Left forelimb (tissue), 1 donor: ENCODE results near the gene RPS6KA2.

Experiments
- DNase-seq: peaks from one replicate; pipeline ENCODE4 v3.0.0-alpha.2; 2018; ENCODE audit warnings: low spot score

The RPS6KA2 gene

DNA sequence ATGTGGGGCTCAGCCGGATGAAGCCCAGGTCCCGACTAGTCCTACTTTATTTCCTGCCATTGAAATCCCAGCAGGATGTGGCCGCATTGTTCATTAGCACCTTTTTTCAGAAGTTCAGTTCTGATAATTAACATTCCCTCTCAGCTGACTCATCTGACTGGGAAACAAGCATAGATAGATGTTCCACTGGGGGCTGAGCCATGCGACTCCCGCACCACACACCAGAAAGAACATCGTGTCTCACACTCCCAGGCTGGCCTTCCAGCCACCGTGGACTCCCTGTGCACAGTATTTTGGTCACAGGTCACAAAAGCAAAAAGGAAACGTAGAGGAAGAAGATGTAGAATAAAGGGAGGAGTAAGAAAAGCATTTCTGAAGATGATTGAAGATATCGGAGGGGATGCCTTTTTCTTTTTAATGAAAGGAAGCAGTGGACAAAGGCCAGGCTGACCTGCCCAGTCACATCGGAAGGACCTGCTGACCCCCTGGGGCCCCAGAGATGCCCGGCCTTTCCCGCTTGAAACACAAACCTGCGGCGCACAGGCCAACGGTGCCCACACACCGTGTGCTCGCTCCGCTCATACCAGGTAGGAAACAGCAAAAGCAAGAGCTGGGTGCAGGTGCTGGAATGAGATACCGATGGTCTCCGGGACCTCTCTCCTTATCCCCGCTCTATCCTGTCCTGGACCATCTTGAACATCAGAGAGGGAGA, 11.8 kb downstream of the RPS6KA2 start:
- no peak for DNase-seq

DNA sequence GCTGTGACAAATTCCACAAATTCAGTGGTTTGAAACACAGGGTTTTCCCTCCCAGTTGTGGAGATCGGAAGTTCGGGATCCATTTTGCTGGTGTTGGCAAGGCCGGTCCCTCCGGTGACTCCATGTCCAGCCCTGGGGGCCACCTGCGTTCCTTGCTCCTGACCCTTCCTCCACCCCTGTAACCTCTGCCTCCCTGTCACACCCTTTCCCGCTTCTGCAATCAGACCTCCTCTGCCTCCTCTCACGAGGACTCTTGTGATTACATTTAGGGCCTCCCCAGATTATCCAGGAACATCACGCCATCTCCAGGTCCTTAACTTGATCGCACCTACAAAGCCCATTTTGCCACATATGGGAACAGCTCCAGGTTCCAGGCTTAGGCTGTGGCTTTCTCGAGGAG, 12.5 kb downstream of the RPS6KA2 start:
- no peak for DNase-seq

DNA sequence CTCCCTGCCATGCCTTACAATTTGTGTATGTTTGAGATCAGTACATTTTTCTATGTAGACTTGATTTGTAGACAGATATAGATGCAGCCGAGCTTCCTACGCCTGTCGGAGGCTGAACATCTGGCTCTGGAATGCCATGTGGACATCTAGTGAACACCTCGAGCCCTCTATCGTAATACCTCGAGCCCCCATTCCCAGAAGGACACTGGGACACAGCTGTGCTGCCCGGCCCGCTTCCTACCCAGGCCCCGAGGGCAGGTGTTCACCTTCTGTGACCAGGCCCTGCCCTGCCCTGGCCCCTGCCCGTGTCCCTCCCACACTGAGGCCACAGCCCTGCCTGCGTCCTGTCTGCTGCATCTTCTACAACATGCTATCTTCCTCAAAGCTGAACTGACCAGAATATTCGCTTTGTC, 12.9 kb downstream of the RPS6KA2 start:
- no peak for DNase-seq

DNA sequence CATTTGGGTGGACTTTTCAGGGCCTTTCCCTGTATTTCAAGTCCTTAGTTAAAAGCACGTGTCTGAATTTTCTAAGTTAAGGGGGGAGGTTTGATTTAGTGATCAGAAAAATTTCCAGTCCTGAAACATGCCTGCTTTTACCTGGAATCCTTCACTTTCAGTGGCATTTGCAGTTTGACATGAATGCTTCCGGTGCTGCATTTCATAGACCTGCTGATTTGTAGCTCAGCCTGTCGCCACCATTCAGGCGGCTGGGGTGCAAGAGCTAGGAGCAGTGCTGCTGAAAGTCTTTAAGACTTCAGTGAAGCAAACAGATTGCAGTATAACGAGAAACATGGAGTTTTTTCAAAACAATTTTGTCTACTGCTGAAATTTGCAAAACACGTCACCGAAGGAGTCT, 14.0 kb downstream of the RPS6KA2 start:
- no peak for DNase-seq

GRCh38 chr6:166612471-166612881, 14.6 kb downstream of the RPS6KA2 start:
- DNase-seq = no peak

GRCh38 chr6:166611631-166612030, 15.4 kb downstream of the RPS6KA2 start:
- DNase-seq = no peak

GRCh38 chr6:166610069-166610468, 17.0 kb downstream of the RPS6KA2 start:
- DNase-seq = no peak

DNA sequence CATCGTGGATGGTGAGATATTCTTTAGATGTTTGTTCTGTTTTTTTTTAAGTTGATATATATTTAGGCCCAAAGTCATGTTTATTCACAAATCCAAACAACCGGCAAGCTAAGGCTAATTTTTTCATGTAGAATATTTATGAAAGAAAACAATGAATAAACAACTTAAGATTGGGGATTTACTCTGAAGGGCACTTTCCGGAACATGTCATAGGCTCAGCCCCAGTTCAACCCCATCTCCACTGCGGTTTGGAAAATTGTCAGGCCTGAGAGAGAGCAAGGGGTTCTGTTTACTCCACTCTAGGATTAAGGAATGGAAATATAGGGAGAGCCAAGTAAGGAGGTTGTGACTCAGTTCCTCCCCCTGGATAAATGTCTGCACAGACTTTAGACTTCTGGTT, 18.3 kb downstream of the RPS6KA2 start:
- no peak for DNase-seq

GRCh38 chr6:166605752-166606151, 21.3 kb downstream of the RPS6KA2 start:
- DNase-seq = no peak

GRCh38 chr6:166604911-166605310, 22.1 kb downstream of the RPS6KA2 start:
- no peak for DNase-seq

GRCh38 chr6:166604328-166604727, 22.7 kb downstream of the RPS6KA2 start:
- DNase-seq = no peak

- DNase-seq = no peak
Measured at GRCh38 chr6:166603043-166603690, 23.9 kb downstream of the RPS6KA2 start.

DNA sequence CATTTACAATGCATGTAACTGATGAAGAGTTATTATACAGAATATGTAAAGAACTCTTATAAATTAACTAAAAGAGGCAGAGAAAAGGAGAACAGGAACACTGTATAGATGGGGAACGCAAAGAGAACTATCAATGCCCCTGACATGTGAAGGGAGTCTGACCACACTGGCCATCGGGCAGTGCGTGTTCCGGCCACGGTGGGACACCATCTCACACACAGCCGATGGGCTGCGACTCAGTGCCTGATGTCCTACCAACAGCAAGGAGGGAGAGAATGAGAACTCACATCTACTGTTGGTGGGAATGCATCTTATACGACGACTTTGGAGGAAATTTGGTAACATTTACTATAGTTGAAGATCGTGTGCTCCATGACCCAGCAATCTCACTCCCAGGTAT, 25.1 kb downstream of the RPS6KA2 start:
- no peak for DNase-seq

- DNase-seq = no peak
Measured at GRCh38 chr6:166600931-166601330, 26.1 kb downstream of the RPS6KA2 start.

GRCh38 chr6:166599205-166599604, 27.8 kb downstream of the RPS6KA2 start:
- no peak for DNase-seq

DNA sequence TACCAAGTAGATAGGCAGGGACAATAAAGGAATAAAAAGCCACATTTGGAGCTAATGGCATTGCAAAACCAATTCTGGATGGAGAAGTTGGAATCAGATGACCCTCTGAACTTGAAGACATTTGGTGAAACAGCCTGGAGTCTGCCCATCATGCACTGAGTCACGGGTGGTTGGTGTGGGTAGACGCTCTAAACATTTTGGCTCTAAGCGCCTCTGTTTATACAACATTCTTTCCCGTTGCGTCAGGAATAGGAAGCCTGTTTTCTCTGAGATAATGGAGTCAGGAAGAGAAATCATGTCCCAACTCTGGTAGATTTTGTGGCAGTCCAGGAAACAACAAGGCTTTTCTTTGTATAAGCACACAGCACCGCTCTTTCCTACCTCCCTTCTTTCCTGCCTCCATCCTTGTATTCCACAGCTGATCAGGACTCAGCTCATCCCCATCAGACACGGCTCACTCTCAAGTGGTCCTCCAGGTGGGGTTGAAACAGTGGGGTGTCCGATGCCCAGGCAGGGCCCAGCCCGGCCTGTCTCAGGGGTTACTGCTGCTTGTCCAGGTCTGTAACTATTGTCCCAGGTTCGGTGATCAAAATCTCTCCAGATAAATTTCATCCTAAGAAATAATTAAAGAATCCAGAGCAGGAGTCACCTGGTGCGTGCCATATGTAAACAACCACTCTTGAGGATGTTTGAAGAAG, 28.5 kb downstream of the RPS6KA2 start:
- no peak for DNase-seq

- no peak for DNase-seq
Measured at GRCh38 chr6:166597711-166598440, 29.2 kb downstream of the RPS6KA2 start.

- no peak for DNase-seq
Measured at GRCh38 chr6:166596776-166597507, 30.1 kb downstream of the RPS6KA2 start.

DNA sequence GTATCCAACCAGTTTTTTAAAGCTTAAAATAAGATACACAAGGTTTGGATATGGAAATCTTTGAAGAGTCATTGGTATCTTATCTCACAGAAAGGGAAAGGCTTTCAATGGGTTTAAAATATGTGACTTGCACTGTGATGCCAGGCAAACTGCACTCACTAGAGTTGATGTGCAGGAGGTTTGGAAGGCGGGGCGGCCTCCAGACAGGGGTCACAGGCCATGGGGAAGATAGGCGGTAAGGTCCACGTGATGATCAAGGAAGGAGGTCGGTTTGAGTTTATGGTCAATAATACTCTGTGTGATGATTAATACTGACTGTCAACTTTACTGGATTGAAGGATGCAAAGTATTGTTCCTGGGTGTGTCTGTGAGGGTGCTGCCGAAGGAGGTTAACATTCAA, 31.1 kb downstream of the RPS6KA2 start:
- DNase-seq = no peak

- no peak for DNase-seq
Measured at GRCh38 chr6:166595061-166595780, 31.8 kb downstream of the RPS6KA2 start.

GRCh38 chr6:166592821-166593220, 34.2 kb downstream of the RPS6KA2 start:
- no peak for DNase-seq
